Endothelial cell (in vitro differentiated cells): ENCODE results near the gene MSRB1. TPM values are rescaled to one million over a fixed set of nuclear protein-coding genes. Genes with fewer than 3 reads are reported as not detected.

Experiments
- DNase-seq: peaks from one replicate; pipeline ENCODE4 v3.0.0; 2021; ENCODE audit warnings: low spot score
- H3K27ac Mint-ChIP-seq: one replicate; pipeline ENCODE4 v1.8.0; 2021; ENCODE audit warnings: mixed read lengths, inconsistent platforms; ENCODE audit not compliant: unreplicated experiment
- H3K27me3 Mint-ChIP-seq: one replicate; pipeline ENCODE4 v1.8.0; 2021; ENCODE audit warnings: mild to moderate bottlenecking, moderate library complexity, mixed read lengths, inconsistent platforms; ENCODE audit not compliant: unreplicated experiment
- H3K36me3 Mint-ChIP-seq: one replicate; pipeline ENCODE4 v1.8.0; 2021; ENCODE audit warnings: mild to moderate bottlenecking, low read depth, mixed read lengths, inconsistent platforms; ENCODE audit not compliant: unreplicated experiment
- H3K4me1 Mint-ChIP-seq: one replicate; pipeline ENCODE4 v1.8.0; 2021; ENCODE audit warnings: mild to moderate bottlenecking, mixed read lengths, inconsistent platforms; ENCODE audit not compliant: unreplicated experiment
- H3K4me3 Mint-ChIP-seq: one replicate; pipeline ENCODE4 v1.8.0; 2021; ENCODE audit warnings: mild to moderate bottlenecking, mixed read lengths, inconsistent platforms; ENCODE audit not compliant: unreplicated experiment
- H3K9me3 Mint-ChIP-seq: one replicate; pipeline ENCODE4 v1.8.0; 2021; ENCODE audit warnings: mixed read lengths, inconsistent platforms; ENCODE audit not compliant: unreplicated experiment
- total RNA-seq: library from RNA; stranded (reverse); fragmentation: NEBNext Ultra II Directional; extraction: Animal tissue kit (Norgen Biotek cat#: 25700); gene quantifications from one replicate; pipeline ENCODE4 v1.2.1, GENCODE V29; 2021; ENCODE audit not compliant: unreplicated experiment
- TF ChIP-seq, protein P1 (sequence below): fragments of 200-600 bp; sonication (generic); IDR thresholded peaks from one replicate; pipeline ENCODE4 v1.5.0; 2021; ENCODE audit warnings: antibody characterized with exemption; ENCODE audit not compliant: unreplicated experiment

MSRB1 gene
- total RNA-seq, 1 donor from 2014 or later = 18.1 TPM

DNA sequence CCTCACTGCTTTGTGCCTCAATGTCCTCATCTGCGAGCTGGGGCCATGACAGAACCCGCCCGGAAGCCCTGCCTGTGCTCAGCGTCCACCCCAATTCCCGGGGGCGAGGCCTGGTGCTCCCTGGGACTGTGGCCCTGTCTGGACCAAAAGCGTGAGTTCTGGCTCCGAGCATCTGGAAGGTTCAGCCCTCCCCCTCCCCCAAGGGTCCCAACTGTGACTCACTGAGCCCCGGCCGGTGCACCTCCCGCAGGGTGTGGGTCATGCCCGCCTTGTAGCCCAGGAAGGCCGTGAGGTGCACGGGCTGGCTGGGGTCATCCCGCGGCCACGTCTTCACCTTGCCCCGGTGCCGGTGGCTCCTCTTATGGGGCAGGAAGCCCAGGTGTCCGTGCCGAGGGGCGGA lies 10.7 kb upstream of the MSRB1 start:
- Mint-ChIP-seq H3K9me3 (no peaks in the 10 kb centered on the region), H3K27me3 (peaks cover 7% of the 10 kb centered on the region), H3K27ac (no peak overlapping the region), H3K4me1 (no peaks in the 10 kb centered on the region), H3K4me3 (no peak overlapping the region), H3K36me3 (no peaks in the 10 kb centered on the region)
- no peak for DNase-seq
- TF ChIP-seq, protein P1, sequence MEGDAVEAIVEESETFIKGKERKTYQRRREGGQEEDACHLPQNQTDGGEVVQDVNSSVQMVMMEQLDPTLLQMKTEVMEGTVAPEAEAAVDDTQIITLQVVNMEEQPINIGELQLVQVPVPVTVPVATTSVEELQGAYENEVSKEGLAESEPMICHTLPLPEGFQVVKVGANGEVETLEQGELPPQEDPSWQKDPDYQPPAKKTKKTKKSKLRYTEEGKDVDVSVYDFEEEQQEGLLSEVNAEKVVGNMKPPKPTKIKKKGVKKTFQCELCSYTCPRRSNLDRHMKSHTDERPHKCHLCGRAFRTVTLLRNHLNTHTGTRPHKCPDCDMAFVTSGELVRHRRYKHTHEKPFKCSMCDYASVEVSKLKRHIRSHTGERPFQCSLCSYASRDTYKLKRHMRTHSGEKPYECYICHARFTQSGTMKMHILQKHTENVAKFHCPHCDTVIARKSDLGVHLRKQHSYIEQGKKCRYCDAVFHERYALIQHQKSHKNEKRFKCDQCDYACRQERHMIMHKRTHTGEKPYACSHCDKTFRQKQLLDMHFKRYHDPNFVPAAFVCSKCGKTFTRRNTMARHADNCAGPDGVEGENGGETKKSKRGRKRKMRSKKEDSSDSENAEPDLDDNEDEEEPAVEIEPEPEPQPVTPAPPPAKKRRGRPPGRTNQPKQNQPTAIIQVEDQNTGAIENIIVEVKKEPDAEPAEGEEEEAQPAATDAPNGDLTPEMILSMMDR = no peak

DNA sequence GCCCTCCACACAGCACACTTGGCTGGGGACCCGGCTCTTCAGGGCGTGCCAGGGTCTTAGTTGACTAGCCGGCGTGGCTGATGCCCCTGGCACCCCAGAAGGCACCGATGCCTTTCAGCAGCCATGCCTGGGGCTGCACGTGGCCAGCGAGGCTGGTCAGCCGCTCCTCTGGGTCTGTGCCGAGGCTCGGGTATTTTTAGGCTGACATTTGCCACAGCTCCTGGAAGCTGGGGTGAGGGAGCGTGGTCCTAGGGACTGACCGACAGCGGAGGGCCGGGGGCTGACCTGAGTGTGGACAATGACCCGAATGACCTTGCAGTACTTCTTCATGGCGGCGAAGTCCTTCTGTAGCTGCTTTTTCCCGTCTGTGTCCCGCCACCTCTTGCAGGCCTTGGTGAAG lies 7.6 kb upstream of the MSRB1 start:
- no peak for DNase-seq
- Mint-ChIP-seq H3K27ac (no peak overlapping the region), H3K4me1 (no peaks in the 10 kb centered on the region), H3K9me3 (no peaks in the 10 kb centered on the region), H3K36me3 (no peaks in the 10 kb centered on the region), H3K4me3 (no peak overlapping the region), H3K27me3 (peaks cover 6% of the 10 kb centered on the region)
- TF ChIP-seq, protein P1 = no peak

DNA sequence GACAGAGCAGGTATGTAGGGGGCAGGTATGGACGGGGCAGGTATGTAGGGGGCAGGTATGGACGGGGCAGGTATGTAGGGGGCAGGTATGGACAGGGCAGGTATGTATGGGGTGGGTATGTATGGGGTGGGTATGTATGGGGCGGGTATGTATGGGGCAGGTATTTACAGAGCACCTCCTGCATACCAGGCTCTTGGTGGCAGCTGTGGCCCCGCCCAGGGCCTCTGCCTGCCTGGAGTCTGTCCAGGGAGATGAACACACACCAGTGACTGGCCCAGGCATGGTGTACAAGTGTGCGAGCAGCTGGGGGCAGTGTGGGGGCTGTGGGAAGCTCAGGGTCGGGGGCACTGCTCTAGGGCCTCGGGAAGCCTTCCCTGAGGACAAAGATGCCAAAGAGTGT lies 7.0 kb upstream of the MSRB1 start:
- H3K4me3 Mint-ChIP-seq = no peak overlapping the region
- DNase-seq = no peak
- H3K27ac Mint-ChIP-seq = no peak overlapping the region
- H3K9me3 Mint-ChIP-seq = no peaks in the 10 kb centered on the region
- TF ChIP-seq, protein P1 = no peak
- H3K36me3 Mint-ChIP-seq = no peaks in the 10 kb centered on the region
- H3K27me3 Mint-ChIP-seq = peaks cover 6% of the 10 kb centered on the region
- no peaks in the 10 kb centered on the region for H3K4me1 Mint-ChIP-seq

DNA sequence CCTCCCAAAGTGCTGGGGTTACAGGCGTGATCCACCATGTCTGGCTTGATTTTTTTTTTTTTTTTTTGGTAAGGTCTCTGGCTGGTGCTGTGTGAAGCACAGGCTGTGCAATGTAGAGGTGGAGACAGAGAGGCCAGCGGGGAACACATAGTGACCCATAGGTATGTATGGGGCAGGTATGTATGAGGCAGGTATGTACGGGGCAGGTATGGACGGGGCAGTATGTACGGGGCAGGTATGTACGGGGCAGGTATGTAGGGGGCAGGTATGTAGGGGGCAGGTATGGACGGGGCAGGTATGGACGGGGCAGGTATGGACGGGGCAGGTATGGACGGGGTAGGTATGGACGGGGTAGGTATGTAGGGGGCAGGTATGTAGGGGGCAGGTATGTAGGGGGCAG lies 6.5 kb upstream of the MSRB1 start:
- Mint-ChIP-seq H3K4me1 (no peaks in the 10 kb centered on the region), H3K36me3 (no peaks in the 10 kb centered on the region), H3K27me3 (peaks cover 6% of the 10 kb centered on the region), H3K9me3 (no peaks in the 10 kb centered on the region), H3K4me3 (no peak overlapping the region), H3K27ac (no peak overlapping the region)
- no peak for DNase-seq
- TF ChIP-seq, protein P1 = no peak

DNA sequence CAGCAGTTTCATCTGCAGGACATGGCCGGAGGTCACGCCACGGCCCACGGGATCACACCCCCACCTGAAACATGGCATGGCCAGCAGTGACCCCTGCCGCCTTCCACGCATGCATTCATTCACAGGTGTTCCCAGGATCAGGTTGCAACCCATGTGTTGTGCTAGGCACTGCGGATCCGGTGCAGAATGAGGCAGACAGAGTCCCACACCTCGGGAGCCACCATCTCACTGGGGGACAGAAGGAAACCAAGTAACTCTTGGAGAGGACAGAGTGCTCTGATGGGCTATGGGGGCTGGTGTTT lies 4.3 kb upstream of the MSRB1 start:
- Mint-ChIP-seq H3K9me3 (no peaks in the 10 kb centered on the region), H3K4me1 (no peaks in the 10 kb centered on the region), H3K4me3 (no peak overlapping the region), H3K36me3 (no peaks in the 10 kb centered on the region), H3K27ac (no peak overlapping the region), H3K27me3 (peaks cover 10% of the 10 kb centered on the region)
- no peak for DNase-seq
- TF ChIP-seq, protein P1 = no peak
